Measurements from ENCODE around the gene SLC19A1. TPM values are rescaled to one million over a fixed set of nuclear protein-coding genes. Genes with fewer than 3 reads are reported as not detected.

The SLC19A1 gene
- total and polyA plus RNA-seq, 2 donors (not counting 1 experiment from before 2014, with no cell fraction given): 1.7 to 2.1 TPM

- peaks cover 7% of the 10 kb centered on the region for H3K36me3 ChIP-seq (ENCODE audit: control insufficient read depth, insufficient read depth, low read length)
- peak overlapping the region; percentile 90 for H3K27ac ChIP-seq (ENCODE audit: insufficient read depth, low read length)
- H4K20me1 ChIP-seq (ENCODE audit: control insufficient read depth, extremely low read depth, insufficient read depth, low read length): no peaks in the 10 kb centered on the region
- peak overlapping the region; percentile 63 for H3K9ac ChIP-seq (ENCODE audit: insufficient read depth, low read length)
- peak overlapping the region; percentile 86 for H3K4me2 ChIP-seq (ENCODE audit: extremely low read depth, insufficient read depth, low read length)
- peak overlapping the region in 3 of 4 experiments; percentile 9 to 34 (median 23) for H3K4me3 ChIP-seq (replicated peaks in 1 of 4; ENCODE audit: control extremely low read depth in 1 of 4, insufficient read depth in 1 of 4, low read depth in 3 of 4, low read length in 4 of 4)
- H3K79me2 ChIP-seq (ENCODE audit: control insufficient read depth, insufficient read depth, low read length): peaks cover 3% of the 10 kb centered on the region
- H2AFZ ChIP-seq (ENCODE audit: low read length): no peak overlapping the region
- H3K4me1 ChIP-seq (ENCODE audit: control insufficient read depth, extremely low read depth, insufficient read depth, low read length): peaks cover 20% of the 10 kb centered on the region
- DNase-seq (ENCODE audit: low read depth in 2 of 2): peak; percentile 95 to 96
- TF ChIP-seq EZH2 (IDR thresholded peaks at IDR 0.05; ENCODE audit: low read length, missing control alignments): no peak
- no peak for TF ChIP-seq CTCF (conservative IDR thresholded peaks at IDR 0.05 in 1 of 2, IDR thresholded peaks at IDR 0.05 in 1 of 2; ENCODE audit: low read depth in 1 of 2, low read length in 2 of 2)
- H3K9me3 ChIP-seq (ENCODE audit: control insufficient read depth, insufficient read depth, low read depth, low read length): no peaks in the 10 kb centered on the region
- no peaks in the 10 kb centered on the region for H3K27me3 ChIP-seq (ENCODE audit: control insufficient read depth, insufficient read depth, low read length)
Measured at GRCh38 chr21:45470773-45471524, 71.3 kb downstream of the SLC19A1 start.

- no peaks in the 10 kb centered on the region for H3K9me3 ChIP-seq (ENCODE audit: control insufficient read depth, insufficient read depth, low read depth, low read length)
- no peaks in the 10 kb centered on the region for H4K20me1 ChIP-seq (ENCODE audit: control insufficient read depth, extremely low read depth, insufficient read depth, low read length)
- H3K79me2 ChIP-seq (ENCODE audit: control insufficient read depth, insufficient read depth, low read length): peaks cover 3% of the 10 kb centered on the region
- peak; percentile 58 to 82 for DNase-seq (ENCODE audit: low read depth in 2 of 2)
- no peak overlapping the region for H3K4me3 ChIP-seq (replicated peaks in 1 of 4; ENCODE audit: control extremely low read depth in 1 of 4, insufficient read depth in 1 of 4, low read depth in 3 of 4, low read length in 4 of 4)
- peaks cover 20% of the 10 kb centered on the region for H3K4me1 ChIP-seq (ENCODE audit: control insufficient read depth, extremely low read depth, insufficient read depth, low read length)
- H2AFZ ChIP-seq (ENCODE audit: low read length): no peak overlapping the region
- H3K4me2 ChIP-seq (ENCODE audit: extremely low read depth, insufficient read depth, low read length): peak overlapping the region; percentile 11
- H3K36me3 ChIP-seq (ENCODE audit: control insufficient read depth, insufficient read depth, low read length): peaks cover 6% of the 10 kb centered on the region
- H3K27me3 ChIP-seq (ENCODE audit: control insufficient read depth, insufficient read depth, low read length): no peaks in the 10 kb centered on the region
- H3K27ac ChIP-seq (ENCODE audit: insufficient read depth, low read length): peak overlapping the region; percentile 90
- no peak overlapping the region for H3K9ac ChIP-seq (ENCODE audit: insufficient read depth, low read length)
- TF ChIP-seq CTCF (conservative IDR thresholded peaks at IDR 0.05 in 1 of 2, IDR thresholded peaks at IDR 0.05 in 1 of 2; ENCODE audit: low read depth in 1 of 2, low read length in 2 of 2) (no peak), EZH2 (IDR thresholded peaks at IDR 0.05; ENCODE audit: low read length, missing control alignments) (no peak)
Measured at GRCh38 chr21:45470087-45470515, 72.1 kb downstream of the SLC19A1 start.

GRCh38 chr21:45469273-45470086 is 72.8 kb downstream of the SLC19A1 start:
- H3K9me3 ChIP-seq (ENCODE audit: control insufficient read depth, insufficient read depth, low read depth, low read length): no peaks in the 10 kb centered on the region
- H3K4me3 ChIP-seq (replicated peaks in 1 of 4; ENCODE audit: control extremely low read depth in 1 of 4, insufficient read depth in 1 of 4, low read depth in 3 of 4, low read length in 4 of 4): no peak overlapping the region
- peak in 1 of 2 donors; percentile 24 for DNase-seq (ENCODE audit: low read depth in 2 of 2)
- peaks cover 3% of the 10 kb centered on the region for H3K79me2 ChIP-seq (ENCODE audit: control insufficient read depth, insufficient read depth, low read length)
- no peaks in the 10 kb centered on the region for H3K27me3 ChIP-seq (ENCODE audit: control insufficient read depth, insufficient read depth, low read length)
- H3K36me3 ChIP-seq (ENCODE audit: control insufficient read depth, insufficient read depth, low read length): peaks cover 4% of the 10 kb centered on the region
- H3K9ac ChIP-seq (ENCODE audit: insufficient read depth, low read length): no peak overlapping the region
- TF ChIP-seq EZH2 (IDR thresholded peaks at IDR 0.05; ENCODE audit: low read length, missing control alignments): no peak
- no peak for TF ChIP-seq CTCF (conservative IDR thresholded peaks at IDR 0.05 in 1 of 2, IDR thresholded peaks at IDR 0.05 in 1 of 2; ENCODE audit: low read depth in 1 of 2, low read length in 2 of 2)
- no peaks in the 10 kb centered on the region for H4K20me1 ChIP-seq (ENCODE audit: control insufficient read depth, extremely low read depth, insufficient read depth, low read length)
- no peak overlapping the region for H2AFZ ChIP-seq (ENCODE audit: low read length)
- H3K27ac ChIP-seq (ENCODE audit: insufficient read depth, low read length): peak overlapping the region; percentile 90
- peak overlapping the region; percentile 11 for H3K4me2 ChIP-seq (ENCODE audit: extremely low read depth, insufficient read depth, low read length)
- peaks cover 20% of the 10 kb centered on the region for H3K4me1 ChIP-seq (ENCODE audit: control insufficient read depth, extremely low read depth, insufficient read depth, low read length)
